Activated CD4-positive, alpha-beta T cell treated with anti-CD3 and anti-CD28 coated beads, Interleukin-2, amount 50 U/mL, for 24 hours (primary cell): ENCODE measurements around the gene BSN.

Experiments
- DNase-seq, 2 donors: peaks; one replicate each; pipeline ENCODE4 v3.0.0-alpha.2; 2020; ENCODE audit warnings: low read depth in 1 of 2, low spot score in 1 of 2

Gene BSN

GRCh38 chr3:49652218-49652902, 98.1 kb downstream of the BSN start:
- no peak for DNase-seq

GRCh38 chr3:49652903-49653415, 98.7 kb downstream of the BSN start:
- DNase-seq = no peak

- no peak for DNase-seq
These were observed 99.3 kb downstream of the BSN start for GRCh38 chr3:49653621-49654020.

DNA sequence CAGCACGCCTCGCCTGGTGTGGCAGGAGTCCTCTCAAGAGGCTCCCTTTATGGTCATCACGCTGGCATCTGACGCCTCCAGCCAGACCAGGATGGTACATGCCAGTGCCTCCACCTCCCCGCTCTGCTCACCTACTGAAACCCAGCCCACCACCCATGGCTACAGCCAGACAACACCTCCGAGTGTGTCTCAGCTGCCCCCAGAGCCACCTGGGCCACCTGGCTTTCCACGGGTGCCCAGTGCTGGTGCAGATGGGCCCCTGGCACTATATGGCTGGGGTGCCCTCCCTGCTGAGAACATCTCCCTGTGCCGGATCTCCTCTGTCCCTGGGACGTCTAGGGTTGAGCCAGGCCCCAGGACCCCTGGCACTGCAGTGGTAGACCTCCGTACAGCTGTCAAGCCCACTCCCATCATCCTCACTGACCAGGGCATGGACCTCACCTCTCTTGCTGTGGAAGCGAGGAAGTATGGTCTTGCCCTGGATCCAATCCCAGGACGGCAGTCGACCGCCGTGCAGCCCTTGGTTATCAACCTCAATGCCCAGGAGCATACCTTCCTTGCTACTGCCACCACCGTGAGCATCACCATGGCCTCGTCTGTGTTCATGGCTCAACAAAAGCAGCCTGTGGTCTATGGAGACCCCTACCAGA, 100.0 kb downstream of the BSN start:
- DNase-seq = no peak

DNA sequence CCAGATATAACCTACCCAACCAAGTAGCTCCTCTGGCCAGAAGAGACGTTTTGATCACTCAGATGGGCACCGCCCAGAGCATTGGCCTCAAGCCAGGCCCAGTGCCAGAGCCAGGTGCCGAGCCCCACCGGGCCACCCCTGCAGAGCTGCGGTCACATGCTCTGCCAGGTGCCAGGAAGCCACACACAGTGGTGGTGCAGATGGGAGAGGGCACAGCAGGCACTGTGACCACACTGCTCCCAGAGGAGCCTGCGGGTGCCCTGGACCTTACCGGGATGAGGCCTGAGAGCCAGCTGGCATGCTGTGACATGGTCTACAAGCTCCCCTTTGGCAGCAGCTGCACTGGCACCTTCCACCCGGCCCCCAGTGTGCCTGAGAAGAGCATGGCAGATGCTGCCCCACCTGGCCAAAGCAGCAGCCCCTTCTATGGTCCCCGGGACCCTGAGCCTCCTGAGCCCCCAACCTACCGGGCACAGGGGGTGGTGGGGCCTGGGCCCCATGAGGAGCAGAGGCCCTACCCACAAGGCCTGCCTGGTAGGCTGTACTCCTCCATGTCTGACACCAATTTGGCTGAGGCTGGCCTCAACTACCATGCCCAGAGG, 100.8 kb downstream of the BSN start:
- no peak for DNase-seq

GRCh38 chr3:49655731-49656285, 101.5 kb downstream of the BSN start:
- DNase-seq = no peak

DNA sequence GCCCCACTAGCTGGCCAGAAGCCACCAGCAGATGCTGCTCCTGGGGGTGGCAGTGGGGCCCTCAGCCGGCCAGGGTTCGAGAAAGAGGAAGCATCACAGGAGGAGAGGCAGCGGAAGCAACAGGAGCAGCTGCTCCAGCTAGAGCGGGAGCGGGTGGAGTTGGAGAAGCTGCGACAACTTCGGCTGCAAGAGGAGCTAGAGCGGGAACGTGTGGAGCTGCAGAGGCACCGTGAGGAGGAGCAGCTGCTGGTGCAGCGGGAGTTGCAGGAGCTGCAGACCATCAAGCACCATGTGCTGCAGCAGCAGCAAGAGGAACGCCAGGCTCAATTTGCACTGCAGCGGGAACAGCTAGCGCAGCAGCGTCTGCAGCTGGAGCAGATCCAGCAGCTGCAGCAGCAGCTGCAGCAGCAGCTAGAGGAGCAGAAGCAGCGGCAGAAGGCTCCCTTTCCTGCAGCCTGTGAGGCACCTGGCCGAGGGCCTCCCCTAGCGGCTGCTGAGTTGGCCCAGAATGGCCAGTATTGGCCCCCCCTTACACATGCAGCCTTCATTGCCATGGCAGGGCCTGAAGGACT, 102.3 kb downstream of the BSN start:
- no peak for DNase-seq

DNA sequence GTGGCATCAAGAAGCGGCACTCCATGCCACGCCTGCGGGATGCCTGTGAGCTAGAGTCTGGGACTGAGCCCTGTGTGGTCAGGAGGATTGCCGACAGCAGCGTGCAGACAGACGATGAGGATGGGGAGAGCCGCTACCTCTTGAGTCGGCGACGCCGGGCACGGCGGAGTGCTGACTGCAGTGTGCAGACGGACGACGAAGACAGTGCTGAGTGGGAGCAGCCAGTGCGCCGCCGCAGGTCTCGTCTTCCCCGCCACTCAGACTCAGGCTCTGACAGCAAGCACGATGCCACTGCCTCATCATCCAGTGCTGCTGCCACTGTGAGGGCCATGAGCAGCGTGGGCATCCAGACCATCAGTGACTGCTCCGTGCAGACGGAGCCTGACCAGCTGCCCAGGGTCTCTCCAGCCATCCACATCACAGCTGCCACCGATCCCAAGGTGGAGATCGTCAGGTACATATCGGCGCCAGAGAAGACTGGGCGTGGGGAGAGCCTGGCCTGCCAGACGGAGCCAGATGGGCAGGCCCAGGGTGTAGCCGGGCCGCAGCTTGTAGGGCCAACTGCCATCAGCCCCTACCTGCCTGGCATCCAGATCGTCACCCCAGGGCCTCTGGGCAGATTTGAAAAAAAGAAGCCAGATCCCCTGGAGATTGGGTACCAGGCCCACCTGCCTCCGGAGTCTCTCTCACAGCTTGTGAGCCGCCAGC, 103.1 kb downstream of the BSN start:
- DNase-seq = no peak

DNA sequence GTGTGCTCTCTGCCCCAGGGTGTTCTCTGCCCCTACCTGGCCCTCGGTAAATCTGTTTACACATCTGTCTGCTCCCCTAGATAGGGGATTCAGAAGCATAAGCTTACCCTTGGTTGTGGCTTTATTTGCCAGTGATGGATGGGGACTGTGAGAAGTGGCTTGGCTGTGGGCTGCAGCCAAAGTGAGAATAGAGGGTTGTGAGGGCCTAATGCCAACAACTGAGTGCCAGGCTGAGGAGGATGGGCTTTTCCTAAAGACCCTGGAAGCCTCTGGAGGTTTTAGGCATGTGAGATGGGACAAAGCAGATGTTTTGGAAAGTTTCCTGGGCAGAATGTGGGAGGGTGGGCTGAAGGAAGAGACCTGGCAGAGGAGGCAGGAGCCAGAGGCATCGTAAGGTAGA, 104.4 kb downstream of the BSN start:
- DNase-seq = no peak

DNA sequence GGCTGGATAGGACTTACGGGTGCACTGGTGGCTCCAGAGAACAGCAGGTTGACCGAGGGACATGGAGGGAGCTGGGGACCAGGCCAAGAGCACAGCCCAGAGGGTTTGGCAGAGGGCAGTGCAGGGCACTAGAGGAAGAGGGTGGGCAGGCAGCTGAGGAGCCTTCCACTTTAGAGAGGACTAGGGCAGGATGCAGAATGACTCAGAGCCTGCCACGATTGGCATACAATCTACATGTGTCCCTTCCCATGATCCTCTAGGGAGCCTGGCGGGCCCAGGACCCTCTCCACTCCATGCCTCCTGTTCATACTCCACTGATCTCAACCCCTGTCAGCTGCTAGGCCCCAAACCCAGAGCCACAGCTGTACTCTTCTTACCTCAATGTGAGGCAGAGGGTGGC, 105.5 kb downstream of the BSN start:
- DNase-seq = no peak

GRCh38 chr3:49661281-49661680, 107.0 kb downstream of the BSN start:
- no peak for DNase-seq

DNA sequence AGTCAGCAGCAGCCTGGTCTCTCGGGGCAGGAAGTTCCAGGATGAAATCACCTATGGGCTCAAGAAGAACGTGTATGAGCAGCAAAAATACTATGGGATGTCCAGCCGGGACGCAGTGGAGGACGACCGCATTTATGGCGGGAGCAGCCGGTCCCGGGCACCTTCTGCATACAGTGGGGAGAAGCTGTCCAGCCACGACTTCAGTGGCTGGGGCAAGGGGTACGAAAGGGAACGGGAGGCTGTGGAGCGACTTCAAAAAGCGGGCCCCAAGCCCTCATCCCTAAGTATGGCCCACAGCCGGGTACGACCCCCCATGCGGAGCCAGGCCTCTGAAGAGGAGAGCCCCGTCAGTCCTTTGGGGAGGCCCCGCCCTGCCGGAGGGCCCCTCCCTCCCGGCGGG, 107.7 kb downstream of the BSN start:
- DNase-seq = no peak

DNA sequence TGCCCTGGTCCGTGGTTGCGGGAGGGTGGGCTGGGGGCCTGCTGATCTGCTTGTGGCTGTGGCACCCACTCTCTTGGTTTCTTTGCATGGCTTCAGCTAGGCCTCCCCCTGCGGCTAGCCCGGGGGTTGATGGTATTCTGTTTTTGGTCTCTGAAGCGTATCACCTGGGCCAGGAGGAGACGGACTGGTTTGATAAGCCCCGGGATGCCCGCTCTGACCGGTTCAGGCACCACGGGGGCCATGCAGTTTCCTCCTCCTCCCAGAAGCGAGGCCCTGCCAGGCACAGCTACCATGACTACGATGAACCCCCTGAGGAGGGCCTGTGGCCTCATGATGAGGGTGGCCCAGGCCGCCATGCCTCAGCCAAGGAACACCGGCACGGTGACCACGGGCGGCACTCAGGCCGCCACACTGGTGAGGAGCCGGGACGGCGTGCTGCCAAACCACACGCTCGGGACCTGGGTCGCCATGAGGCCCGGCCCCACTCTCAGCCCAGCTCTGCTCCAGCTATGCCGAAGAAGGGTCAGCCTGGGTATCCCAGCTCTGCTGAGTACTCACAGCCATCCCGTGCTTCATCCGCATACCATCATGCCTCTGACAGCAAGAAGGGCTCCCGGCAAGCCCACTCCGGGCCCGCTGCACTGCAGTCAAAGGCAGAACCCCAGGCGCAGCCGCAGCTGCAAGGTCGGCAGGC, 108.6 kb downstream of the BSN start:
- DNase-seq = no peak

- DNase-seq = no peak
These were observed 109.6 kb downstream of the BSN start for GRCh38 chr3:49663831-49664230.

DNA sequence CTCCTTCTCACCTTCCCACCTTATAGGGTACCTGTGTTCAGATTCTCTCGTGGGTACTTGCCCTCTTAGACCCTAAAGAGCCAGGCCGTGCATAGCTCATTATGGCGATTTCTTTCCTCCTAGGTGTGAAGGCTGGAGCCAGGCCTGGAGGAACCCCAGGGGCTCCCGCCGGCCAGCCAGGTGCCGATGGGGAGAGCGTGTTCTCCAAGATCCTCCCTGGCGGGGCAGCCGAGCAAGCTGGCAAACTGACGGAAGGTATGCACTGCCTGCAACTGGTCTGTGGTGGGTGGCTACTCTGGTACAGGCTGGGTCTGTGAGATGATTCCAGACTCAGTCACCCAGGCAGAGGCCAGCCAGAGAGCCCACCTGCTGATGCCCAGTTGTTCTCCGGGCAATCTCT, 110.0 kb downstream of the BSN start:
- no peak for DNase-seq

- no peak for DNase-seq
These were observed 111.7 kb downstream of the BSN start for GRCh38 chr3:49665822-49666519.

DNA sequence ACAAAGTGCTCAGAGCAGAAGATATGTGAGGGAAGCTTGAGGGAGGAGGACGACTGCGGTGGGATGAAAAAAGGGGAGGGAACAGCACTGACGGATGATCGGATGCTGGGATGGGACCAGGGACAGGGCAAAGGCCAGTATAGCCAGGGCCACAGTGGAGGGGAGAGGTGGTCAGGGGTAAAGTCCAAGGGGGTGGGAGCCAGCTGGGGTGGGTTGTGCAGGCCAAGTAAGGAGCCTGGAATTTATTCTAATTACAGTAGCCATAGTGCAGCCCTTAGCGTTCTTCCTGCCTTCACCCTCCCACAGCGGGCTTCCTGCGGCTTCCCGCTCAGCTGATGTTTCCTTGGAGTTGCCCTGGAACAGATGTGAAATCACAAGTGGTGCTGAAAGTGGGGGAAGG, 112.3 kb downstream of the BSN start:
- no peak for DNase-seq

GRCh38 chr3:49667701-49668413, 113.6 kb downstream of the BSN start:
- no peak for DNase-seq

DNA sequence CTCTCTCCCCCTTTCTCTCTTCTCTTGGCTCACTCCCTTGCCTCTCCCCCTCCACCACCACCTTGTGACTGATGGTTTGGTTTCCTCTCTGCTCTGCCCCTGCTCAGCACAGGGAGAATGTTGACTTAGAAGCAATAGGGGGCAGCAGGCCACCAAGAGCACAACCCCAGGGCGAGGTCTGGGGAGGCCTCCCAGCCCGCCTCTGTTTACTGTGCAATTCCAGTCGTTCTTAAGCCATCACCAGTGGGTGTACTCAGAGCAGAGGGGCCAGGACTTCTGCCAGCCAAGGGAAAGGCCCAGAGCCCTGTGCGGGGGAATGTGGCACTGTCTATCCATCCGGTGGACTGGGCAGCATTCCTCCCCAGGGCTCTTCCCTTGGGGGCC, 114.1 kb downstream of the BSN start:
- no peak for DNase-seq
